Measurements from ENCODE around the gene RYR3.

The RYR3 gene

DNA sequence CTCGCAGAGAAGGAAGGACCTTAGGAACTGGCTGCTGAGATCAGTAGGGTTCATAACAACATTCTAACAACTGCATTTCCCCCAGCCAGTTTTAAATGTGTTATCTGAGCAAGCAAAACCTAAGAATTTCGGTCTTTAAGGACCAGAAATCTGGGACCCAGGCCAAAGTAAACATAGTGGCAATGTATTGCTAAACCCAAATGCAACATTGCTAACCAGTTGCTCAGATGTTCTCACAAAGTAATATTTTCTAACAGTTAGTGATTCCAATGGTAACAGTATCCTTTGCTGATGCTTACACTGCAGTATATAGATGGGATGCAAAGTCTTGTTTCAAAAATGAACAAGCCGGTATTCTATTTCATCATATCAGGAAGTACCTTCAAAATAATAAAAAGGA, 254.3 kb downstream of the RYR3 start:
- Histone ChIP-seq H3K4me1 (ENCODE audit: control insufficient read depth, insufficient read depth, low read length) (no peaks in the 10 kb centered on the region), H3K36me3 (ENCODE audit: control insufficient read depth in 2 of 2, insufficient read depth in 1 of 2, low read length in 2 of 2) (no peaks in the 10 kb centered on the region), H3K4me3 (ENCODE audit: low read depth, low read length) (no peak overlapping the region), H3K9me3 (ENCODE audit: control insufficient read depth, insufficient read depth, low read depth, low read length) (no peaks in the 10 kb centered on the region), H3K27ac (ENCODE audit: extremely low read depth, low read depth, low read length) (no peak overlapping the region)
- CTCF ChIA-PET = no interaction called here
- POLR2A ChIA-PET = no interaction called here
- no peak for TF ChIP-seq TCF7L2 (IDR thresholded peaks at IDR 0.05; ENCODE audit: borderline replicate concordance, low read depth, low read length)
- no peak for TF ChIP-seq ZNF624 (tag by site-specific recombination; IDR thresholded peaks at IDR 0.05)
- TF ChIP-seq SCRT2 (tag by site-specific recombination; IDR thresholded peaks at IDR 0.05) = peak; percentile 56

DNA sequence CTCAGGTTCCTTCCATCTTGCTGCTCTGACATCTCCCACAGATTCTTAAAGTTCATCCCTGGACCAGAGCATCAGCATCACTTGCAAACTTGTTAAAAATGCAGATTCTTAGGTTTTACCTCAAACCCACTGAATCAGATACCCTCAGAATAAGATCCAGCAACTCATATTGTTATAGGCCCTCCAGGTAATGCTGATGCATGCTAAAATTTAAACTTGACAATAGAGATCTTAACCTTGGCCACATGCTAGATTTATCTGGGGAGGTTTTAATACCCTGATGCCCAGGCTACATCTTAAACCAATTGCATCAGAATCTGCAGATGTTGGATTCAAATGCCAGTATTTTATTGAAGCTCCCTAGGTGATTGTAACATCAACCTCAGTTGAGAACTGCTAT, 256.9 kb downstream of the RYR3 start:
- no peaks in the 10 kb centered on the region for H3K4me1 ChIP-seq (ENCODE audit: control insufficient read depth, insufficient read depth, low read length)
- no peaks in the 10 kb centered on the region for H3K36me3 ChIP-seq (ENCODE audit: control insufficient read depth in 2 of 2, insufficient read depth in 1 of 2, low read length in 2 of 2)
- no peaks in the 10 kb centered on the region for H3K9me3 ChIP-seq (ENCODE audit: control insufficient read depth, insufficient read depth, low read depth, low read length)
- no peak overlapping the region for H3K27ac ChIP-seq (ENCODE audit: extremely low read depth, low read depth, low read length)
- TF ChIP-seq ZNF221 (tag by site-specific recombination; IDR thresholded peaks at IDR 0.05; ENCODE audit: borderline replicate concordance) (no peak), ZNF791 (tag by site-specific recombination; IDR thresholded peaks at IDR 0.05) (no peak), ZNF239 (tag by site-specific recombination; IDR thresholded peaks at IDR 0.05) (no peak), SCRT1 (tag by site-specific recombination; IDR thresholded peaks at IDR 0.05; ENCODE audit: borderline replicate concordance) (no peak), ZNF707 (tag by site-specific recombination; IDR thresholded peaks at IDR 0.05) (no peak), ZNF366 (tag by site-specific recombination; conservative IDR thresholded peaks at IDR 0.05) (no peak), ZNF416 (tag by site-specific recombination; IDR thresholded peaks at IDR 0.05) (no peak), ZIC2 (tag by site-specific recombination; IDR thresholded peaks at IDR 0.05) (no peak), KLF16 (tag by site-specific recombination; IDR thresholded peaks at IDR 0.05) (no peak), ZNF48 (tag by site-specific recombination; IDR thresholded peaks at IDR 0.05) (no peak), ZBTB21 (tag by site-specific recombination; IDR thresholded peaks at IDR 0.05) (no peak), EGR2 (tag by site-specific recombination; IDR thresholded peaks at IDR 0.05; ENCODE audit: low read depth) (no peak), ZFP41 (tag by site-specific recombination; IDR thresholded peaks at IDR 0.05; ENCODE audit: borderline replicate concordance) (no peak)
- TF ChIP-seq, protein P1, sequence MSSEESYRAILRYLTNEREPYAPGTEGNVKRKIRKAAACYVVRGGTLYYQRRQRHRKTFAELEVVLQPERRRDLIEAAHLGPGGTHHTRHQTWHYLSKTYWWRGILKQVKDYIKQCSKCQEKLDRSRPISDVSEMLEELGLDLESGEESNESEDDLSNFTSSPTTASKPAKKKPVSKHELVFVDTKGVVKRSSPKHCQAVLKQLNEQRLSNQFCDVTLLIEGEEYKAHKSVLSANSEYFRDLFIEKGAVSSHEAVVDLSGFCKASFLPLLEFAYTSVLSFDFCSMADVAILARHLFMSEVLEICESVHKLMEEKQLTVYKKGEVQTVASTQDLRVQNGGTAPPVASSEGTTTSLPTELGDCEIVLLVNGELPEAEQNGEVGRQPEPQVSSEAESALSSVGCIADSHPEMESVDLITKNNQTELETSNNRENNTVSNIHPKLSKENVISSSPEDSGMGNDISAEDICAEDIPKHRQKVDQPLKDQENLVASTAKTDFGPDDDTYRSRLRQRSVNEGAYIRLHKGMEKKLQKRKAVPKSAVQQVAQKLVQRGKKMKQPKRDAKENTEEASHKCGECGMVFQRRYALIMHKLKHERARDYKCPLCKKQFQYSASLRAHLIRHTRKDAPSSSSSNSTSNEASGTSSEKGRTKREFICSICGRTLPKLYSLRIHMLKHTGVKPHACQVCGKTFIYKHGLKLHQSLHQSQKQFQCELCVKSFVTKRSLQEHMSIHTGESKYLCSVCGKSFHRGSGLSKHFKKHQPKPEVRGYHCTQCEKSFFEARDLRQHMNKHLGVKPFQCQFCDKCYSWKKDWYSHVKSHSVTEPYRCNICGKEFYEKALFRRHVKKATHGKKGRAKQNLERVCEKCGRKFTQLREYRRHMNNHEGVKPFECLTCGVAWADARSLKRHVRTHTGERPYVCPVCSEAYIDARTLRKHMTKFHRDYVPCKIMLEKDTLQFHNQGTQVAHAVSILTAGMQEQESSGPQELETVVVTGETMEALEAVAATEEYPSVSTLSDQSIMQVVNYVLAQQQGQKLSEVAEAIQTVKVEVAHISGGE (tag by site-specific recombination; conservative IDR thresholded peaks at IDR 0.05; ENCODE audit: low read depth) = no peak
- ChIA-PET CTCF (interaction anchor here (0.7 kb wide), 1 partner anchor 15 kb away, joined by 4 read pairs; no protein-coding TSS in a partner anchor), POLR2A (no interaction called here)
- H3K4me3 ChIP-seq (ENCODE audit: low read depth, low read length) = no peak overlapping the region

DNA sequence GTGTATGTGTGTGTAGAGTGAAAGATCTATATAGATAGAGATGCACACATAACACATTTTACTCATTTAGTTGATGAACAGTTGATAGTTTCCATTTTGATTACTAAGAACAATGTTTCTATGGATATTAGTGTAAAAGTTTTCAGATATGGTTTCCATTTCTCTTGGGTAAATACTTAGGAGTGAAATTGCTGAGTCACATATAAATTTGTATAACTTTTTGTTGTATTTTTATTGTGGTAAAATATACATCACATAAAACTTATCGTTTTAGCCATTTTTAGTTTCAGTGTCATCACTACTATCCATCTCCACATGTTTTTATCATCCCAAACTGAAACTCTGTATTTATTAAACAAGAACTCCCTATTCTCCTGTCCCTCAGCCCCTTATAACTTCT, 258.3 kb downstream of the RYR3 start:
- no peaks in the 10 kb centered on the region for H3K36me3 ChIP-seq (ENCODE audit: control insufficient read depth in 2 of 2, insufficient read depth in 1 of 2, low read length in 2 of 2)
- no peaks in the 10 kb centered on the region for H3K4me1 ChIP-seq (ENCODE audit: control insufficient read depth, insufficient read depth, low read length)
- no peak overlapping the region for H3K27ac ChIP-seq (ENCODE audit: extremely low read depth, low read depth, low read length)
- H3K4me3 ChIP-seq (ENCODE audit: low read depth, low read length) = no peak overlapping the region
- no peaks in the 10 kb centered on the region for H3K9me3 ChIP-seq (ENCODE audit: control insufficient read depth, insufficient read depth, low read depth, low read length)
- POLR2A ChIA-PET = no interaction called here
- CTCF ChIA-PET = no interaction called here
- TF ChIP-seq ZNF529 (tag by site-specific recombination; IDR thresholded peaks at IDR 0.05; ENCODE audit: insufficient replicate concordance) = no peak
- no peak for TF ChIP-seq SP7 (tag by site-specific recombination; IDR thresholded peaks at IDR 0.05)
- TF ChIP-seq, protein P2, sequence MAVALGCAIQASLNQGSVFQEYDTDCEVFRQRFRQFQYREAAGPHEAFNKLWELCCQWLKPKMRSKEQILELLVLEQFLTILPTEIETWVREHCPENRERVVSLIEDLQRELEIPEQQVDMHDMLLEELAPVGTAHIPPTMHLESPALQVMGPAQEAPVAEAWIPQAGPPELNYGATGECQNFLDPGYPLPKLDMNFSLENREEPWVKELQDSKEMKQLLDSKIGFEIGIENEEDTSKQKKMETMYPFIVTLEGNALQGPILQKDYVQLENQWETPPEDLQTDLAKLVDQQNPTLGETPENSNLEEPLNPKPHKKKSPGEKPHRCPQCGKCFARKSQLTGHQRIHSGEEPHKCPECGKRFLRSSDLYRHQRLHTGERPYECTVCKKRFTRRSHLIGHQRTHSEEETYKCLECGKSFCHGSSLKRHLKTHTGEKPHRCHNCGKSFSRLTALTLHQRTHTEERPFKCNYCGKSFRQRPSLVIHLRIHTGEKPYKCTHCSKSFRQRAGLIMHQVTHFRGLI (tag by site-specific recombination; IDR thresholded peaks at IDR 0.05) = no peak
- TF ChIP-seq, protein P3, sequence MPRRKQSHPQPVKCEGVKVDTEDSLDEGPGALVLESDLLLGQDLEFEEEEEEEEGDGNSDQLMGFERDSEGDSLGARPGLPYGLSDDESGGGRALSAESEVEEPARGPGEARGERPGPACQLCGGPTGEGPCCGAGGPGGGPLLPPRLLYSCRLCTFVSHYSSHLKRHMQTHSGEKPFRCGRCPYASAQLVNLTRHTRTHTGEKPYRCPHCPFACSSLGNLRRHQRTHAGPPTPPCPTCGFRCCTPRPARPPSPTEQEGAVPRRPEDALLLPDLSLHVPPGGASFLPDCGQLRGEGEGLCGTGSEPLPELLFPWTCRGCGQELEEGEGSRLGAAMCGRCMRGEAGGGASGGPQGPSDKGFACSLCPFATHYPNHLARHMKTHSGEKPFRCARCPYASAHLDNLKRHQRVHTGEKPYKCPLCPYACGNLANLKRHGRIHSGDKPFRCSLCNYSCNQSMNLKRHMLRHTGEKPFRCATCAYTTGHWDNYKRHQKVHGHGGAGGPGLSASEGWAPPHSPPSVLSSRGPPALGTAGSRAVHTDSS (tag by site-specific recombination; IDR thresholded peaks at IDR 0.05) = no peak
- no peak for TF ChIP-seq ZNF138 (tag by site-specific recombination; IDR thresholded peaks at IDR 0.05; ENCODE audit: borderline replicate concordance)
- no peak for TF ChIP-seq ZNF37A (tag by site-specific recombination; IDR thresholded peaks at IDR 0.05)
- TF ChIP-seq ZNF324 (tag by site-specific recombination; IDR thresholded peaks at IDR 0.05) = no peak
- TF ChIP-seq KLF1 (tag by site-specific recombination; IDR thresholded peaks at IDR 0.05) = no peak
- TF ChIP-seq, protein P4, sequence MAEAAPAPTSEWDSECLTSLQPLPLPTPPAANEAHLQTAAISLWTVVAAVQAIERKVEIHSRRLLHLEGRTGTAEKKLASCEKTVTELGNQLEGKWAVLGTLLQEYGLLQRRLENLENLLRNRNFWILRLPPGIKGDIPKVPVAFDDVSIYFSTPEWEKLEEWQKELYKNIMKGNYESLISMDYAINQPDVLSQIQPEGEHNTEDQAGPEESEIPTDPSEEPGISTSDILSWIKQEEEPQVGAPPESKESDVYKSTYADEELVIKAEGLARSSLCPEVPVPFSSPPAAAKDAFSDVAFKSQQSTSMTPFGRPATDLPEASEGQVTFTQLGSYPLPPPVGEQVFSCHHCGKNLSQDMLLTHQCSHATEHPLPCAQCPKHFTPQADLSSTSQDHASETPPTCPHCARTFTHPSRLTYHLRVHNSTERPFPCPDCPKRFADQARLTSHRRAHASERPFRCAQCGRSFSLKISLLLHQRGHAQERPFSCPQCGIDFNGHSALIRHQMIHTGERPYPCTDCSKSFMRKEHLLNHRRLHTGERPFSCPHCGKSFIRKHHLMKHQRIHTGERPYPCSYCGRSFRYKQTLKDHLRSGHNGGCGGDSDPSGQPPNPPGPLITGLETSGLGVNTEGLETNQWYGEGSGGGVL (tag by site-specific recombination; IDR thresholded peaks at IDR 0.05) = no peak
- TF ChIP-seq ZNF600 (tag by site-specific recombination; IDR thresholded peaks at IDR 0.05) = no peak

All from HEK293 (cell line).